GM10847 (cell line): Measurements from ENCODE around the gene RAB20.

Source experiments
- POLR2A ChIP-seq: IDR thresholded peaks from 2 replicates; pipeline ENCODE4 v1.6.1; 2011; ENCODE audit not compliant: insufficient read length; ENCODE audit errors: extremely low read depth

RAB20 gene

DNA sequence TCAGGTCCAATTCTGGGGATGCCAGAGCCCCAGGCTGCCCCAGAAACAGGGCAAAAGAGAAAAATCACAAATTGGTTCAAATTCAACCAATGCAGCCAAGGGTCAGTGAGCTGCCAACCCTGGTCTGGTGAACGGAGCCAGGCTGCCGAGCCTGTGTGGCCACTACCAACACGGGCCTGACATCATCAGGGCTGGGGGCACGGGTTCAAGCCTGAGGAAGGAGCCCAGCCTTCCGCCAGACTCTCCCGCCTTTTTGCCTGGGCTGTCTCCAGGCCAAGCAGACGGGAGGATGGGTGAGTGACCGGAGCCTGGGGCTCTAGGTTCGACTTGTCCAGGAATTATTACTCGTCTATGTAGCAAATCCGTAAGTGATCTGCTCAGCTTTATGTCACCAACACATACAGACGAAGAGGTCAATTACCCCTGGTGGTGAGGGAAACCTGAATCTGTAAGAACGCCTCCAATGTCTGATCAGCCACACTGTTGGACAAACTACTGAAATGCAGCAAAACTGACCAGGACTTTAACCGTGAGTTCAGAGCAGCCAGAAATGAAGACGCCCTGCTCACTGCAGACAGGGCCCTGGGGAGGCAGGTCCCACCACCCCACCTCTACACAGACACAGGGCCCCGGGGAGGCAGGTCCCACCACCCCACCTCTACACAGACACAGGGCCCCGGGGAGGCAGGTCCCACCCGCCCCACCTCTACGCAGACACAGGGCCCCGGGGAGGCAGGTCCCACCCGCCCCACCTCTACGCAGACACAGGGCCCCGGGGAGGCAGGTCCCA is 31.8 kb downstream of the RAB20 start:
- TF ChIP-seq POLR2A = no peak

DNA sequence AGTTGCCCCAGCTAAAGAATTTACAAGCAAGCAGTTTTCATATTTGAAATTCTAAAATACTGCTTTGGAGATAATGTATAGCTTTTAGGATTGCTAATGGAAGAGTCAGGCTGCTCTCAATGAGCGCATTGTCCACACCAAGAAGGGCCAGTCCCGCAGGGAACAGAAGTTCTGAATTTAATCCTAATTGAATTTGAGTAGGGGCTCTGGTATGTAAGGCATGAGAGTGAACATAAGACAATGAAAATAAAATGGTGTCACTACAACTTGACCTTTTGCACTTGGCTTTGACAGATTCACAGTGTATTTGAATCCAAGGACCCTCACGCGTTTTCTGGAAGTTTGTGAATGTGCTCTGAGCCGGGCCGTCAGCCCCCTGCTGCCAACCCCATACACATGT is 32.6 kb downstream of the RAB20 start:
- no peak for TF ChIP-seq POLR2A

DNA sequence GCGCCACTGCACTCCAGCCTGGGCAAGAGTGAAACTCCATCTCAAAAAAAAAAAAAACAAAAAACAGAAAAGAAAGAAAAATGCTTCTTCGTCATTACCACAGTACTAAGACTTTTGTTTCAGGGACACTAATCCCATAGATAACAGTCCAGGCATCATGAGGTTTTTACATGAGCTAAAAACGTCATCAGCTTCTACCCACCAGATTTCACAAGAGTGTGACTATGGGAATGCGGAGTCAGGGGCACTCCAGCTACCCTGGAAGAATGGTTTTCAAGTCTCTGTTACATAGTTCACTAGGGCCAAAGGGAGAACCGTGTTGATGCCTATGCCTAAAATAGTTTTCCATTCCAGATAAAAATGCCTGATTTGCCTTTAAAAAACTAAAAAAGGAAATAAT is 33.2 kb downstream of the RAB20 start:
- no peak for TF ChIP-seq POLR2A

DNA sequence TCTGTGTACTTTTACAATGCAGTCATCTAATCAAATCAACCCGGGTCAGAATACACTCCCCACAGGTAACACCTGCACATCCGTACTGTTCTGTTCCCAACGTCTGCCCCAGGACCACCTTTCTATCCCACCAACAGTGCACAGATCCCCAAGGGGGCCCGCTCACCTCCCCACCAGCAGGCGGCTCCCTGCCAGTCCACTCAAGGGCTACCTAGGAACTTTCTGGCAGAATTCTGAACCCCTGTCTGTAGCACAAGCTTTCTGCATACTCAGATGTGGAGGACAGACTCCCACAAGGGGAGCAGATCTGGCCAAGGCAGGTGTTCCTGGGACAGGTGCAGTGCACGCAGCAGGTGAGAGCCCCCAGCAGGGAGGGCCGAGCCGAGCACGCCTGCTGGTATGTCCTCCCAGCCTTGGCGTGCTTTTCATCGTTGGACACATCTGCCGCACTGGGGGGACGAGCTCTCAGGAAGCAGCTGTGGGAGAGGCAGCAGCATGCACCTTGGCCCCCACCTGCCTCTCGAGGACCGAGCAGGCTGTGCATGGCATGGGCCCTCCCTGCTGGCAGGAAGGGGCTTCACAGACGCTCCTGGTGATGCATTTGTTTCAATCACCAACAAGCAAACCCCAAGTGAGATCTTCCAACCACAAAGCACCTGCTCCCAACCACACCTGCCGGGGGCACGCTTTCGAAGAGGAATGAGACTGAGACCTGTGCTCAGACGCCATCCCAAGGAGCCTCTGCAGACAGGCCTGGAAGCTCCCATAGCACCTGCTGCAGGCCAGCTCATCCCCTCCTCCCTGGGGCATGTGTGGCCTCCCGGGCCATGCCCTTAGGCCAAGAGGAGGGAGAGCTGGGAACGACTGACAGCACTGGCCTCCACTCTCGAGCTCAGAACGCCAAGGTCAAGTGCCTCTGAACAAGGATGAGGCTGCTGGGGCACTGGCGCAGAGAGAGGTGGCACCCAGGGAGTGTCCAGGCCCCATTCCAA is 35.9 kb downstream of the RAB20 start:
- TF ChIP-seq POLR2A = no peak

DNA sequence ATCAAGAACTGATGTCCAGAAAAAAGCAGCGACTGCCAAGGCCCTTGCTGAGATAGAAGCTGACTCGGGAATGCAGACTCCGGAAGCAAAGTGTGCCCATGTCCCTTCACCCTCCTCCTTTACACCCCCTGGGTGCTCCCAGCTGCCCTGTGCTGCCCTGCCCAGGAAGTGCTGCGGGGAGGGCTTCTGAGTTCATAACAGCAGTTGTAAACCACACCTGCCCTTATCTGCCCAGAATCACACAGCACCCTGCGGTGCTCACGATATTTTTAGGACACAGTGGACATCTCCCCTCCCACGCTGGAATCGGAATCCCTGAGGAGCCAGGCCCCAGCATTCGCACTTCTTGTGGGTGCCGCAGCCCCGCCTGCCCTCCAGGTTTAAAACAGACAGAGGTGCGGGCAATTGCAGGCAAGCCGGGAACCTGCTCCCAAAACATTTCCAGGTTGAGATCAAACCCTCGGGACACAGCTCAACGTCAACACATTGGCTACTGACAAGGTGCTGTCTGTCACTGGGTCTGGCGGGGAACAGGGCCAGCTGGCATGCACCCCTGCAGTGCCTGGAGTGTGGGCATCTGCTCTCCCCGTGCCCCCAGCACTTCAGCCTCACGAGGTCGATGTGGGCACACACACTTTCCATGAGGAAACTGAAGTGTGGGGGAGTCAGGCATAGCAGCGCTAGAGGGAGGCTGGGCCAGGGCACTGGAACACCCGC is 36.8 kb downstream of the RAB20 start:
- TF ChIP-seq POLR2A = no peak

- TF ChIP-seq POLR2A = no peak
Observed at GRCh38 chr13:110523838-110524540, 37.5 kb downstream of the RAB20 start.

DNA sequence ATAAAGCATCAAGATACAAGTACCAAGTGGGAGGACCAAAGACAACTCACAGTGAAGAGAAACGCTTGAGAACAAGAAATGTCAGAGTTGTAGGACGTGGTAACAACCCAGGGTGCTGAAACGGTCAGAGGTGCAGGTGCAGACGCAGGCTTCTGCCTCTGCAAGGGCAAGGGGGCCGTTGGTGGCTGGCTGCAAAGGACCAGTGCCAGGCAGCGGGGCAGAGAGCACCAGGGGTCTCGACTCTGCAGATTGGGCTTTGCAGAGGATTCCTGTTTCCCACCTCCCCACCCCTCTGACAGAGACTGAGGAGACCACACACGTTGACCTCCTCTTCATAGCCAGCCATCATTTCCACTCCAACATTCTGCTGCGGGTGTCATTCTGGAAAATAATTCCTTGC is 38.3 kb downstream of the RAB20 start:
- TF ChIP-seq POLR2A = no peak

DNA sequence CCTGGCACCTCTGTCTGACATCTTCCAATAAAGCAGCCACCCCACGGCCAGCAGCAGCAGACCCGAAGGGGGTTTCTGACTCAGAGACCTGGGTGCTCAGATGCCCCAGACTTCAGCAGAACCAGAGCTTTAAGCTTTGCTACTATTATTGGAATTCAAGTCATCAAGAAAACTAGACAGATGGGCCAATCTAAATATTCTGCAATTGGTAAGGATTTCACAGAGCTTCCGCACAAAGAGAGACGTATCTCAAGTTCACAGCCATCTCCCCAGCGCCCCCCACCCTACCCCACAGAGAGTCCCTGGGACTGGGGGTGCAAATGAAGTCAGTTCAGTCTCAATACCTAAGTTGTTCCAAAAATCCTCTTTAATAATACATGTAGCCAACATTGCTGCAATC is 38.8 kb downstream of the RAB20 start:
- no peak for TF ChIP-seq POLR2A

GRCh38 chr13:110521946-110522345 is 39.6 kb downstream of the RAB20 start:
- TF ChIP-seq POLR2A = no peak

DNA sequence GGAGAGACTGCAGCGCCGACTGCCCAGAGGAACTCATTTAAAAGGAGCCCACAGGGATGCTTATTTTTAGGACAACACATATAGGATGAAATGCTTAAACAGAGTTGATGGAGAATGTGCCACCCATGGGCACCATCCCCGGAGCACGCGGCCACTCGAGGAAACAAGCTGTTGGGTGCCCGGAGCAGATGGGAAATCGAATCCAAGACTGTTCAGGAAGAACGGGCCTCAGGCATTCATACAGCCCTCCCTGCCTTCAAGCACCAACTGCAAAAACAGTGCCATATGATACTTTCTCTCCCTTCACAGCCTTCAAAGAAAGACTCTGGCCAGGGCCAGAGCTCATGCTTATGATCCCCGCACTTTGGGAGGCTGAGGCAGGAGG is 40.2 kb downstream of the RAB20 start:
- no peak for TF ChIP-seq POLR2A

- no peak for TF ChIP-seq POLR2A
Observed at GRCh38 chr13:110520431-110521295, 40.9 kb downstream of the RAB20 start.

- TF ChIP-seq POLR2A = no peak
Observed at GRCh38 chr13:110519506-110519905, 42.0 kb downstream of the RAB20 start.

DNA sequence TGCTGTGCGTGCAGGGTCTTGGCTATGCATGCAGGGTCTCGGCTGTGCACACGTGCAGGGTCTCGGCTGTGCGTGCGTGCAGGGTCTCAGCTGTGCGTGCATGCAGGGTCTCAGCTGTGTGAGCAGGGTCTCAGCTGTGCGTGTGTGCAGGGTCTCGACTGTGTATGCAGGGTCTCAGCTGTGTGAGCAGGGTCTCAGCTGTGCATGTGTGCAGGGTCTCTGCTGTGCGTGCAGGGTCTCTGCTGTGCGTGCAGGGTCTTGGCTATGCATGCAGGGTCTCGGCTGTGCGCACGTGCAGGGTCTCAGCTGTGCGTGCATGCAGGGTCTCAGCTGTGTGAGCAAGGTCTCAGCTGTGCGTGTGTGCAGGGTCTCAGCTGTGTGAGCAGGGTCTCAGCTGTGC is 42.5 kb downstream of the RAB20 start:
- TF ChIP-seq POLR2A = no peak

- TF ChIP-seq POLR2A = no peak
Observed at GRCh38 chr13:110518571-110518970, 43.0 kb downstream of the RAB20 start.
